GM06990 (cell line): ENCODE measurements around the gene PROX2.

ENCODE experiments used
- DNase-seq: peaks from one replicate; pipeline ENCODE4 v3.0.0-alpha.2; 2011; ENCODE audit not compliant: insufficient read length; ENCODE audit errors: extremely low read depth
- H3K27me3 ChIP-seq: replicated peaks from 2 replicates; pipeline ENCODE4 v1.6.0; 2011; ENCODE audit warnings: low read length; ENCODE audit not compliant: control insufficient read depth, insufficient read depth
- H3K36me3 ChIP-seq: 2 replicates; pipeline ENCODE4 v1.5.1; 2011; ENCODE audit warnings: low read length; ENCODE audit not compliant: control insufficient read depth, insufficient read depth
- H3K4me3 ChIP-seq: replicated peaks from 2 replicates; pipeline ENCODE4 v1.5.1; 2011; ENCODE audit warnings: low read depth, mild to moderate bottlenecking, control low read depth, low read length
- CTCF ChIP-seq: IDR thresholded peaks from 2 replicates; pipeline ENCODE4 v1.5.1; 2011; ENCODE audit warnings: low read length, control low read depth, mild to moderate bottlenecking, inconsistent platforms; ENCODE audit not compliant: insufficient read depth, poor library complexity, severe bottlenecking

PROX2 gene

GRCh38 chr14:74836251-74836960, 39.5 kb downstream of the PROX2 start:
- TF ChIP-seq CTCF, result no peak
- no peaks in the 10 kb centered on the region for H3K36me3 ChIP-seq
- no peaks in the 10 kb centered on the region for H3K27me3 ChIP-seq
- no peak for DNase-seq
- no peak overlapping the region for H3K4me3 ChIP-seq

- H3K4me3 ChIP-seq, result no peak overlapping the region
- DNase-seq, result no peak
- TF ChIP-seq CTCF, result no peak
- no peaks in the 10 kb centered on the region for H3K27me3 ChIP-seq
- no peaks in the 10 kb centered on the region for H3K36me3 ChIP-seq
Observed at GRCh38 chr14:74835645-74836250, 40.2 kb downstream of the PROX2 start.

- peaks cover 2% of the 10 kb centered on the region; the same call in 1 of the 2 replicates for H3K36me3 ChIP-seq
- no peak for DNase-seq
Observed at GRCh38 chr14:74834692-74835392, 41.1 kb downstream of the PROX2 start.

GRCh38 chr14:74832849-74833248, 43.1 kb downstream of the PROX2 start:
- Histone ChIP-seq H3K36me3 (peaks cover 7% of the 10 kb centered on the region), H3K27me3 (no peaks in the 10 kb centered on the region), H3K4me3 (no peak overlapping the region)
- DNase-seq, result no peak
- no peak for TF ChIP-seq CTCF

More at GRCh38 chr14:74834692-74835392, 41.1 kb downstream of the PROX2 start:
- Histone ChIP-seq H3K27me3 (no peaks in the 10 kb centered on the region), H3K4me3 (no peak overlapping the region)
- no peak for TF ChIP-seq CTCF

- H3K27me3 ChIP-seq, result no peaks in the 10 kb centered on the region
- H3K36me3 ChIP-seq, result peaks cover 10% of the 10 kb centered on the region
- DNase-seq, result no peak
- H3K4me3 ChIP-seq, result no peak overlapping the region
- no peak for TF ChIP-seq CTCF
Observed at GRCh38 chr14:74829251-74829650, 46.7 kb downstream of the PROX2 start.
